ENCODE data around the gene CRLF3. TPM values are rescaled to one million over a fixed set of nuclear protein-coding genes. Genes with fewer than 3 reads are reported as not detected.
"Not testable (repeated sequence)": the region's sequence is repeated elsewhere in the genome, so short reads cannot be mapped to it uniquely, and the experiment has no call there.

The CRLF3 gene
- total and polyA plus RNA-seq, 2 of the 4 experiments (the other 2 are of a cell fraction): 6.1 to 15.2 TPM

- H3K9me1 ChIP-seq (ENCODE audit: insufficient read depth, low read length); BruUV-seq (replicated peaks); H4K20me1 ChIP-seq (ENCODE audit: insufficient read depth, low read length); H4K8ac ChIP-seq (ENCODE audit: low read depth in 2 of 2, low read length in 2 of 2); H3K14ac ChIP-seq (replicated peaks; ENCODE audit: low read depth, low read length); intact Hi-C loops (cut with micrococcal nuclease); H2BK15ac ChIP-seq (ENCODE audit: low read depth, low read length); H2BK5ac ChIP-seq (ENCODE audit: low read depth, low read length, poor library complexity, severe bottlenecking); H3K27ac ChIP-seq (ENCODE audit: insufficient read depth, low read length); in situ Hi-C loops (cut with MboI; ENCODE audit: low sequenced_read_pairs); ATAC-seq (ENCODE audit: low read depth); H4K91ac ChIP-seq (ENCODE audit: insufficient read depth, low read depth, low read length); H3K9ac ChIP-seq (ENCODE audit: low read depth, low read length); H3K4me2 ChIP-seq (ENCODE audit: low read depth, low read length); H2BK120ac ChIP-seq (ENCODE audit: low read depth, low read length); CTCF ChIA-PET; H4K5ac ChIP-seq (ENCODE audit: low read depth, low read length); H3K4ac ChIP-seq (ENCODE audit: low read depth, low read length); H3K18ac ChIP-seq (ENCODE audit: low read depth, low read length); POLR2A ChIA-PET (ENCODE audit: unreplicated experiment); H2BK20ac ChIP-seq (ENCODE audit: low read depth, low read length); H2AK9ac ChIP-seq (replicated peaks; ENCODE audit: low read depth, low read length, poor library complexity); H3K4me1 ChIP-seq (ENCODE audit: control insufficient read depth, insufficient read depth, low read length); H3K23ac ChIP-seq (ENCODE audit: low read depth, low read length); H3K36me3 ChIP-seq (ENCODE audit: control insufficient read depth, insufficient read depth, low read length); H3K56ac ChIP-seq (ENCODE audit: extremely low read depth, insufficient read depth, low read length); H3K9me3 ChIP-seq (ENCODE audit: control insufficient read depth, insufficient read depth, low read length); dilution Hi-C loops (cut with HindIII; ENCODE audit: low sequenced_read_pairs, unreplicated experiment); H2AK5ac ChIP-seq (ENCODE audit: low read depth, low read length); H3K27me3 ChIP-seq (ENCODE audit: control insufficient read depth, insufficient read depth, low read length); H3K4me3 ChIP-seq (ENCODE audit: insufficient read depth, low read depth, low read length); DNase-seq; H2AFZ ChIP-seq (replicated peaks; ENCODE audit: low read length, poor library complexity): not testable (repeated sequence)
- no CpG with 5 or more reads among the region's 1 CpG for WGBS, 2 experiments (ENCODE audit: extremely low coverage in 2 of 2, insufficient read length in 1 of 2)
- peaks cover 0 to 16% of the 10 kb centered on the region in 2 experiments; a peak in 2 of 4 replicates for H3K79me1 ChIP-seq (ENCODE audit: low read depth in 1 of 2, low read length in 2 of 2)
These were observed 81.8 kb downstream of the CRLF3 start for GRCh38 chr17:30742669-30743068.

DNA sequence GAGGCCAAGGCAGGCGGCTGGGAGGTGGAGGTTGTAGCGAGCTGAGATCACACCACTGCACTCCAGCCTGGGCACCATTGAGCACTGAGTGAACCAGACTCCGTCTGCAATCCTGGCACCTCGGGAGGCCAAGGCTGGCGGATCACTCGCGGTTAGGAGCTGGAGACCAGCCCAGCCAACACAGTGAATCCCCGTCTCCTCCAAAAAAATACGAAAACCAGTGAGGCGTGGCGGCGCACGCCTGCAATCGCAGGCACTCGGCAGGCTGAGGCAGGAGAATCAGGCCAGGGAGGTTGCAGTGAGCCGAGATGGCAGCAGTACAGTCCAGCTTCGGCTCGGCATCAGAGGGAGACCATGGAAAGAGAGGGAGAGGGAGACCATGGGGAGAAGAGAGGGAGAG lies 88.1 kb downstream of the CRLF3 start:
- CTCF ChIA-PET; H3K23ac ChIP-seq (ENCODE audit: low read depth, low read length); ATAC-seq (ENCODE audit: low read depth); H3K18ac ChIP-seq (ENCODE audit: low read depth, low read length); H4K5ac ChIP-seq (ENCODE audit: low read depth, low read length); H2AK5ac ChIP-seq (ENCODE audit: low read depth, low read length); H3K4me1 ChIP-seq (ENCODE audit: control insufficient read depth, insufficient read depth, low read length); H3K4ac ChIP-seq (ENCODE audit: low read depth, low read length); H4K91ac ChIP-seq (ENCODE audit: insufficient read depth, low read depth, low read length); H2BK5ac ChIP-seq (ENCODE audit: low read depth, low read length, poor library complexity, severe bottlenecking); H3K36me3 ChIP-seq (ENCODE audit: control insufficient read depth, insufficient read depth, low read length); in situ Hi-C loops (cut with MboI; ENCODE audit: low sequenced_read_pairs); BruUV-seq (replicated peaks); H3K4me3 ChIP-seq (ENCODE audit: insufficient read depth, low read depth, low read length); H3K27me3 ChIP-seq (ENCODE audit: control insufficient read depth, insufficient read depth, low read length); H2AFZ ChIP-seq (replicated peaks; ENCODE audit: low read length, poor library complexity); H3K9me3 ChIP-seq (ENCODE audit: control insufficient read depth, insufficient read depth, low read length); H3K9me1 ChIP-seq (ENCODE audit: insufficient read depth, low read length); H2BK15ac ChIP-seq (ENCODE audit: low read depth, low read length); H4K8ac ChIP-seq (ENCODE audit: low read depth in 2 of 2, low read length in 2 of 2); DNase-seq; intact Hi-C loops (cut with micrococcal nuclease); dilution Hi-C loops (cut with HindIII; ENCODE audit: low sequenced_read_pairs, unreplicated experiment); H2BK120ac ChIP-seq (ENCODE audit: low read depth, low read length); POLR2A ChIA-PET (ENCODE audit: unreplicated experiment); H3K27ac ChIP-seq (ENCODE audit: insufficient read depth, low read length); H3K56ac ChIP-seq (ENCODE audit: extremely low read depth, insufficient read depth, low read length); H2BK20ac ChIP-seq (ENCODE audit: low read depth, low read length); H3K4me2 ChIP-seq (ENCODE audit: low read depth, low read length); H2AK9ac ChIP-seq (replicated peaks; ENCODE audit: low read depth, low read length, poor library complexity); H3K14ac ChIP-seq (replicated peaks; ENCODE audit: low read depth, low read length); H3K9ac ChIP-seq (ENCODE audit: low read depth, low read length): not testable (repeated sequence)
- peaks cover 0 to 24% of the 10 kb centered on the region in 2 experiments; a peak in 2 of 4 replicates for H3K79me1 ChIP-seq (ENCODE audit: low read depth in 1 of 2, low read length in 2 of 2)
- peaks cover 31% of the 10 kb centered on the region for H4K20me1 ChIP-seq (ENCODE audit: insufficient read depth, low read length)
- WGBS, 2 experiments (ENCODE audit: extremely low coverage in 2 of 2, insufficient read length in 1 of 2): 98% methylated on average over 7 of the region's 18 CpGs; no CpG with 5 or more reads in 1 of the 2 experiments

Data from IMR-90 (cell line).